ENCODE data around the gene KMT5C.

KMT5C gene

GRCh38 chr19:55385724-55386492, 46.2 kb downstream of the KMT5C start, which contains the start of gene RPL28 (continued):
- peak; percentile 32; the same call in 1 of the 2 replicates for TF ChIP-seq ZNF341 (tag by site-specific recombination; IDR thresholded peaks at IDR 0.05; ENCODE audit: low read depth)
- TF ChIP-seq ZNF571 (tag by site-specific recombination; IDR thresholded peaks at IDR 0.05) = no peak
- no peak for TF ChIP-seq ZNF19 (tag by site-specific recombination; IDR thresholded peaks at IDR 0.05; ENCODE audit: low read depth)
- TF ChIP-seq CTCF (tag by site-specific recombination; IDR thresholded peaks at IDR 0.05) = 0 out of 2 replicates have a peak, but pooled peaks have one; percentile 31
- TF ChIP-seq KLF17 (tag by site-specific recombination; IDR thresholded peaks at IDR 0.05) = peak; percentile 47; the same call in 1 of the 2 replicates
- no peak for TF ChIP-seq ZNF48 (tag by site-specific recombination; IDR thresholded peaks at IDR 0.05)
- peak; percentile 83 for TF ChIP-seq KLF8 (tag by site-specific recombination; IDR thresholded peaks at IDR 0.05)
- peak; percentile 86 for TF ChIP-seq ZFP69B (tag by site-specific recombination; IDR thresholded peaks at IDR 0.05)
- peak; percentile 71 for TF ChIP-seq KLF1 (tag by site-specific recombination; IDR thresholded peaks at IDR 0.05)
- 0 out of 2 replicates have a peak, but pooled peaks have one; percentile 9 for TF ChIP-seq REST (tag by site-specific recombination; IDR thresholded peaks at IDR 0.05)
- 0 out of 2 replicates have a peak, but pooled peaks have one; percentile 9 for TF ChIP-seq ZNF148 (tag by site-specific recombination; IDR thresholded peaks at IDR 0.05; ENCODE audit: borderline replicate concordance)
- peak; percentile 88 for TF ChIP-seq SP2 (tag by site-specific recombination; IDR thresholded peaks at IDR 0.05)
- TF ChIP-seq ZNF518A (tag by site-specific recombination; conservative IDR thresholded peaks at IDR 0.05; ENCODE audit: low read depth) = 0 out of 2 replicates have a peak, but pooled peaks have one; percentile 8
- no peak for TF ChIP-seq ZNF350 (tag by site-specific recombination; IDR thresholded peaks at IDR 0.05)
- peak; percentile 86 for TF ChIP-seq ZNF580 (tag by site-specific recombination; IDR thresholded peaks at IDR 0.05)
- TF ChIP-seq ZBTB21 (tag by site-specific recombination; IDR thresholded peaks at IDR 0.05) = peak; percentile 29; the same call in 1 of the 2 replicates
- TF ChIP-seq ZNF24 (tag by site-specific recombination; IDR thresholded peaks at IDR 0.05) = 0 out of 2 replicates have a peak, but pooled peaks have one; percentile 35
- TF ChIP-seq ZBTB11 (tag by site-specific recombination; conservative IDR thresholded peaks at IDR 0.05; ENCODE audit: low read depth) = peak; percentile 95
- peak; percentile 63; the same call in 1 of the 2 replicates for TF ChIP-seq ZFP41 (tag by site-specific recombination; IDR thresholded peaks at IDR 0.05; ENCODE audit: borderline replicate concordance)
- no peak for TF ChIP-seq ZNF747 (tag by site-specific recombination; IDR thresholded peaks at IDR 0.05)
